ENCODE measurements around the gene HEMK1.

Gene HEMK1

GRCh38 chr3:50573566-50574443 lies 4.5 kb downstream of the HEMK1 start:
- DNase-seq (ENCODE audit: low read depth), result peak; percentile 66

- DNase-seq (ENCODE audit: low read depth), result no peak
Observed at GRCh38 chr3:50574444-50574831, 5.1 kb downstream of the HEMK1 start.

- DNase-seq (ENCODE audit: low read depth), result no peak
Observed at GRCh38 chr3:50575372-50575771, 6.0 kb downstream of the HEMK1 start.

GRCh38 chr3:50577348-50577747 lies 8.0 kb downstream of the HEMK1 start:
- DNase-seq (ENCODE audit: low read depth), result no peak

- no peak for DNase-seq (ENCODE audit: low read depth)
Observed at GRCh38 chr3:50580683-50581458, 11.5 kb downstream of the HEMK1 start.

- no peak for DNase-seq (ENCODE audit: low read depth)
Observed at GRCh38 chr3:50581459-50581842, 12.1 kb downstream of the HEMK1 start.

GRCh38 chr3:50582083-50582482 lies 12.8 kb downstream of the HEMK1 start:
- no peak for DNase-seq (ENCODE audit: low read depth)

- DNase-seq (ENCODE audit: low read depth), result no peak
Observed at GRCh38 chr3:50583897-50584296, 14.6 kb downstream of the HEMK1 start.

- no peak for DNase-seq (ENCODE audit: low read depth)
Observed at GRCh38 chr3:50584391-50584790, 15.1 kb downstream of the HEMK1 start.

- no peak for DNase-seq (ENCODE audit: low read depth)
Observed at GRCh38 chr3:50585919-50586762, 16.8 kb downstream of the HEMK1 start.

GRCh38 chr3:50586763-50587070 lies 17.4 kb downstream of the HEMK1 start:
- no peak for DNase-seq (ENCODE audit: low read depth)

GRCh38 chr3:50587373-50587772 lies 18.1 kb downstream of the HEMK1 start:
- DNase-seq (ENCODE audit: low read depth), result no peak

GRCh38 chr3:50587806-50588758 lies 18.8 kb downstream of the HEMK1 start:
- DNase-seq (ENCODE audit: low read depth), result peak; percentile 84

GRCh38 chr3:50588759-50589433 lies 19.6 kb downstream of the HEMK1 start:
- no peak for DNase-seq (ENCODE audit: low read depth)

- no peak for DNase-seq (ENCODE audit: low read depth)
Observed at GRCh38 chr3:50591196-50591741, 21.9 kb downstream of the HEMK1 start.

- DNase-seq (ENCODE audit: low read depth), result no peak
Observed at GRCh38 chr3:50592568-50592967, 23.2 kb downstream of the HEMK1 start.

- no peak for DNase-seq (ENCODE audit: low read depth)
Observed at GRCh38 chr3:50594253-50594785, 25.0 kb downstream of the HEMK1 start.

GRCh38 chr3:50599115-50599715 lies 29.9 kb downstream of the HEMK1 start:
- no peak for DNase-seq (ENCODE audit: low read depth)

GRCh38 chr3:50599716-50600118 lies 30.4 kb downstream of the HEMK1 start:
- no peak for DNase-seq (ENCODE audit: low read depth)
